Loucy (cell line): Measurements from ENCODE around the gene INHBC.

Experiments
- CTCF ChIP-seq: fragments of 200-600 bp; sonication (generic); conservative IDR thresholded peaks from 2 replicates; pipeline ENCODE4 v1.5.1; 2014; ENCODE audit warnings: mild to moderate bottlenecking, antibody characterized with exemption, low read length
- EZH2phosphoT487 ChIP-seq: fragments of 200-600 bp; IDR thresholded peaks from 2 replicates; pipeline ENCODE4 v1.6.1; 2018; ENCODE audit warnings: antibody characterized with exemption, mild to moderate bottlenecking, moderate library complexity, borderline replicate concordance

- TF ChIP-seq CTCF (no peak), EZH2phosphoT487 (no peak)
Measured at GRCh38 chr12:57430112-57430930, 4.3 kb upstream of the INHBC start.
